Stomach (tissue), 4 donors: ENCODE results near the gene CYS1.

Experiments used
- EP300 ChIP-seq: sonication (generic); formaldehyde crosslinking; IDR thresholded peaks from one replicate; pipeline ENCODE4 v1.6.1; 2017; ENCODE audit warnings: antibody characterized with exemption
- POLR2A ChIP-seq, 4 donors: fragments of 450-650 bp; IDR thresholded peaks; one replicate each; pipeline ENCODE4 v1.6.1; 2016; ENCODE audit warnings: antibody characterized with exemption in 4 of 4, control low read depth in 2 of 4, mild to moderate bottlenecking in 1 of 4, moderate library complexity in 1 of 4

DNA sequence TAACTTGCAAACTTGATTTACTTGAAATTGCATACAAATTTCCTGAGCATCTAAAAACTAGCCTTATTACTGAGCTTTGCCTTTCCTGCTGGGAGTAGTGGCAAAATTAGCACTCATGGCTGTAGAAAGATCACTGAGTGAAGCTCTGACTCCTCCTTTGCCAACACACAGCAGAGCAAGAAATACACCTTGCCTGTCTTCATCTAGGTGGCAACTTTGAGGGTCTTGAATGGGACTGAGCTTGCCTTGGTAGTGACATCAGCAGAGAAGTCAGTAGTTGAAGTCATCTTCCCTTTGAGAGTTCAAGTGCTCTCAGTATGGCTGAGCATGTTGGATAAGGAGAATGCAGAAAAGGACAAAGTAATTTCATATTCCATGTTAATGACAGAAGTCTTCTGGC lies 48.2 kb upstream of the CYS1 start:
- TF ChIP-seq EP300, result no peak
- TF ChIP-seq POLR2A (IDR thresholded peaks at IDR 0.05), result no peak
